Measurements from ENCODE around the gene TTC3.
"Not testable (repeated sequence)": the region's sequence is repeated elsewhere in the genome, so short reads cannot be mapped to it uniquely, and the experiment has no call there.

TTC3 gene

DNA sequence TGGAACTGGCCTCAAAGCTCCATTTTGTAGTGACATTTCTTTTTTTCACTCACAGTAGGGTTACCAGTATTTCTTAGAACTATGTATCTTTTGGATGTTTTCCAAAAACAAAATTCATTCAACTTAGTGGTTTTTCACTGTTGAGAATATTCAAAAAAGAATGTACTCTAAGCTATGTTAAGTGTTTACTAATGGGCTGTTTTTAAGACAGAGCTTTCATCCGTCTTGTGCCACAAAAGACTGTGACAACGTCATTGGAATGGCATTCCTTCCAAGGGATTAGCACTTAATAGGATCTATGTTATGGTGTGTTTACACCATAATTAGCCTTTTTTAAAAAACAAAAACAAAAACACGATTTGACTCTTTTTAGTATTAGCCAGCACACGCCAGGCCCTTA, 66.8 kb downstream of the TTC3 start:
- no peak overlapping the region for H3K27ac ChIP-seq
- TF ChIP-seq ZFX (IDR thresholded peaks at IDR 0.05; ENCODE audit: borderline replicate concordance), result no peak
- TF ChIP-seq, protein P1, sequence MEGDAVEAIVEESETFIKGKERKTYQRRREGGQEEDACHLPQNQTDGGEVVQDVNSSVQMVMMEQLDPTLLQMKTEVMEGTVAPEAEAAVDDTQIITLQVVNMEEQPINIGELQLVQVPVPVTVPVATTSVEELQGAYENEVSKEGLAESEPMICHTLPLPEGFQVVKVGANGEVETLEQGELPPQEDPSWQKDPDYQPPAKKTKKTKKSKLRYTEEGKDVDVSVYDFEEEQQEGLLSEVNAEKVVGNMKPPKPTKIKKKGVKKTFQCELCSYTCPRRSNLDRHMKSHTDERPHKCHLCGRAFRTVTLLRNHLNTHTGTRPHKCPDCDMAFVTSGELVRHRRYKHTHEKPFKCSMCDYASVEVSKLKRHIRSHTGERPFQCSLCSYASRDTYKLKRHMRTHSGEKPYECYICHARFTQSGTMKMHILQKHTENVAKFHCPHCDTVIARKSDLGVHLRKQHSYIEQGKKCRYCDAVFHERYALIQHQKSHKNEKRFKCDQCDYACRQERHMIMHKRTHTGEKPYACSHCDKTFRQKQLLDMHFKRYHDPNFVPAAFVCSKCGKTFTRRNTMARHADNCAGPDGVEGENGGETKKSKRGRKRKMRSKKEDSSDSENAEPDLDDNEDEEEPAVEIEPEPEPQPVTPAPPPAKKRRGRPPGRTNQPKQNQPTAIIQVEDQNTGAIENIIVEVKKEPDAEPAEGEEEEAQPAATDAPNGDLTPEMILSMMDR (IDR thresholded peaks at IDR 0.05), result no peak

DNA sequence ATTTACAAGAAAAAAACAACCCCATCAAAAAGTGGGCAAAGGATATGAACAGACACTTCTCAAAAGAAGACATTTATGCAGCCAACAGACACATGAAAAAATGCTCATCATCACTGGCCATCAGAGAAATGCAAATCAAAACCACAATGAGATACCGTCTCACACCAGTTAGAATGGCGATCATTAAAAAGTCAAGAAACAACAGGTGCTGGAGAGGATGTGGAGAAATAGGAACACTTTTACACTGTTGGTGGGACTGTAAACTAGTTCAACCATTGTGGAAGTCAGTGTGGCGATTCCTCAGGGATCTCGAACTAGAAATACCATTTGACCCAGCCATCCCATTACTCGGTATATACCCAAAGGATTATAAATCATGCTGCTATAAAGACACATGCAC, 70.3 kb downstream of the TTC3 start:
- H3K27ac ChIP-seq, result not testable (repeated sequence)

DNA sequence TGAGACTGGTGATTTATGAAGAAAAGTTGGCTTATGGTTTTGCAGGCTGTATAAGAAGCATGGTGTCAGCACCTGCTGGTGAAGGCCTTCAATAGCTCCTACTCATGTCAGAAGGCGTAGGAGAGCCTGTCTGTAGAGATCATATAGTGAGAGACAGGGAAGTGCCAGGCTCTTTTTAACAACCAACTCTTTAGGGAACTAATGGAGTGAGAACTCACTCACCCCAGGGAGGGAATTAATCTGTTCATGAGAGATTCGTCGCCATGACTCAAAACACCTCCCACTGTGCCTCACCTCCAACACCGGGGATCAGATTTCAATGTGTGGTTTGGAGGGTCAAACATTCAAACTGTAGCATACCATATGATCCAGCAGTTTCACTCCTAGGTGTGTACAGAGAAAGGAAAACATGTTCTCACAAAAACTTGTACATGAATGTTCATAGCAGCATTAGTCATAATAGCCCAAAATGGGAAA, 72.6 kb downstream of the TTC3 start:
- no peak for TF ChIP-seq ZFX (IDR thresholded peaks at IDR 0.05; ENCODE audit: borderline replicate concordance)
- TF ChIP-seq, protein P1 (IDR thresholded peaks at IDR 0.05), result no peak
- no peak overlapping the region for H3K27ac ChIP-seq

DNA sequence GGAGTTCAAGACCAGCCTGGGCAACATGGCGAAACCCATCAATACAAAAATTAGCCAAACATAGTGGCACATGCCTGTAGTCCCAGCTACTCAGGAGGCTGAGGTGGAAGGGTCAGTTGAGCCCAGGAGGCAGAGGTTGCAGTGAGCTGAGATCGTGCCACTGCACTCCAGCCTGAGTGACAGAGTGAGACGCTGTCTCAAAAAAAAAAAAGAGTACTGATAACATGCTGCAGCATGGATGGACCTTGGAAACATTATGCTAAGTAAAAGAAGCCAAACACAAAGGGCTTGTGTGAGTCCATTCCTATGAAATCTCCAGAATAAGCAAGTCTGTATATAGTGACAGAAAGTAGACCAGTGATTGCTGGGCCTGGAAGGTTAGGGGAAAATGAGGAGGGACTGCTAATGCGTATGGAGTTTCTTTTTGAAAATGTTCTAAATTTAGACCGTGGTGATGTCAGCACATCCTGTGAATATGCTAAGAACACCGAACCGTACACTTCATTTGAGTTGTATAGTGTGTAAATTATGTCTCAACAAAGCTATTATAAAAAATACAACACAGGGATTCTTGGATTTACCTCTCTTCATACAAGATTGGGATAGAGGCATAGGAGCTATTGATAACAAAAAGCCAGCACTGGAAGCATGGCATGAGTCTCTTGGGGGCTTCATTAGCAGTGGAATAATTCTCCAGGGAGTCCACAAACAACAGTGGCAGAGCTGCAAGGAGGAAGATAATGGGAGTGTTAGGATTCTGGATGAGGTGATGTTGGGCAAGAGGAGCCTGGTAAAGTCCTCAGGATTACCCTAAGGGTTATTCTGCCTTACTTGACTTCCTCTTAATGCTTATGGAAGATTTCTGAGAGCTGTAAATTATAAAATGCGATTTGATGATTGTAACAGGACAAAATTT, 73.5 kb downstream of the TTC3 start:
- H3K27ac ChIP-seq, result no peak overlapping the region
- TF ChIP-seq, protein P1 (IDR thresholded peaks at IDR 0.05), result no peak
- TF ChIP-seq ZFX (IDR thresholded peaks at IDR 0.05; ENCODE audit: borderline replicate concordance), result no peak

DNA sequence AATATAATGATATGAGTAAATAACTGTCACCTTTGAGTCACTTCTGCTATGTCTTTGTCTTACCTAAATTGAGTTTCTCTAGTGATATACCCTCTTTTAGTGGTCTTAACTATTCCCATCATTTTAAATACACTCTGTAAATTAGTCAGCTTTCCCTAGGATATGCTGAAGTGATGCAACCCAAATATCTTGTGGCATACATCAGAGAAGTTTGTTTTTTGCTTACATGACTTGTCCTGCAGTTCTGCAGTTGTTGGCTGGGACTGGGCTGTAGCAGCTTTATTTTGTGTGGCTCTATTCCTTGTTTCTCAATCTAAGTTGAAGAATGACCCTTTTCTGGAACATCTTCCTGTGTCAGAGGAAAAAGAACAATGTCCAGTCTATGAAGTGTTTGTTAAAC, 76.4 kb downstream of the TTC3 start:
- no peak overlapping the region for H3K27ac ChIP-seq
- TF ChIP-seq, protein P1 (IDR thresholded peaks at IDR 0.05), result no peak
- TF ChIP-seq ZFX (IDR thresholded peaks at IDR 0.05; ENCODE audit: borderline replicate concordance), result no peak

DNA sequence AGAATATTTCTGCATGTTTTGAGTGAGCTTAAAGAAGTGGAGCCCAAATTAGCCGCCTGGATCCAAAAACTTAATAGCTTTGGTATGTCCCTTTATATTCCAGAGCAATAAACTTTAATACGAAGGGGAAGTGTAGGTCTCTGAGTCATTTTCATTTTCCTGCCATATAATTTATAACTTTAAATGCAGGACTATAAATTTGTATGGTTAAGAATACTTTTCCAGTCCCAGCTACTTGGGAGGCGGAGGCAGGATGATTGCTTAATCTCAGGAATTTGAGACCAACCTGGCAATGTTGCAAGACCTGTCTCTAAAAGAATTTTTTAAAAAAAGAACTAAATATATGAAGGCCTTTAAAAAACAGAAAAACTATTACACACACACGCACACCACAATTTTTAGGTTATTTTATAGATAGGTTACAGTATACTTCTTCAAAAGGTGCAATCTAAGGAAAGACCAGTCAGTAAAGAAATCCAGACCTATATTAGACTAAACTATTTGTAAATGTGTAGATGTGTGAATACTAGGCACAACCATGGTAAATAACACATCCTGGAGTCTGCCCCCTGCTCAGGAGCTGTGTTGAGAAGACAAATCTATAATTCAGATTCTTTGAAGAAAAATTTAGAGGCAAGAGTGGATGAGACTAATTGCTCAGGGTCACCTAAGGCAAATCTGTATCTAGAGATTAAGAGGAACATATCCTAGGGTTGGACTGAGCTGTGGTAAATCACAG, 80.3 kb downstream of the TTC3 start:
- no peak overlapping the region for H3K27ac ChIP-seq
- no peak for TF ChIP-seq ZFX (IDR thresholded peaks at IDR 0.05; ENCODE audit: borderline replicate concordance)
- TF ChIP-seq, protein P1 (IDR thresholded peaks at IDR 0.05), result no peak

DNA sequence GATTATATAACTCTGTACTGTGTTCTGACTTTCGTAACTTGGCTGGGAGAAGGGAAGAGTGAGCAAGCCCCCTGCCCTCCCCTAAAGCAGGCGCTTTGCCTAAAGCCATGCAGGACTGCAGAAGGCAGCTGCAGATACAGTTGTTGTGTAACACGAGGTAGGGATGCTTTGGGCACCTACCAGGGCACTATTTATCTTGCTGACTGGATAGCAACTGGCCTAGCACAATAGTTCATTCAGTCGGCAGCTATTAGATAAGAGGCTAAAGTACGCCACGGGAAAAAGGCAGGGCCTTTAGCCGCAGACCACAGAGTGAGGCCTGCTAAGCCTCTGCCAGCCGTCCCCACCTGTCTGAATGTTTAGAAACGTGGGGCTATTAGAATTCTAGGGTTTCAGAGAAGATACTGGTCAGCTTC, 80.9 kb downstream of the TTC3 start:
- no peak overlapping the region for H3K27ac ChIP-seq
- TF ChIP-seq ZFX (IDR thresholded peaks at IDR 0.05; ENCODE audit: borderline replicate concordance), result no peak
- TF ChIP-seq, protein P1 (IDR thresholded peaks at IDR 0.05), result no peak
